Measurements from ENCODE around the gene CDC42. TPM values are rescaled to one million over a fixed set of nuclear protein-coding genes. Genes with fewer than 3 reads are reported as not detected.

Gene CDC42
- total and polyA plus RNA-seq, 9 of the 15 experiments (the other 6 are each of a cell fraction or from before 2014, with no cell fraction given): 186 to 398 (median 325) TPM

DNA sequence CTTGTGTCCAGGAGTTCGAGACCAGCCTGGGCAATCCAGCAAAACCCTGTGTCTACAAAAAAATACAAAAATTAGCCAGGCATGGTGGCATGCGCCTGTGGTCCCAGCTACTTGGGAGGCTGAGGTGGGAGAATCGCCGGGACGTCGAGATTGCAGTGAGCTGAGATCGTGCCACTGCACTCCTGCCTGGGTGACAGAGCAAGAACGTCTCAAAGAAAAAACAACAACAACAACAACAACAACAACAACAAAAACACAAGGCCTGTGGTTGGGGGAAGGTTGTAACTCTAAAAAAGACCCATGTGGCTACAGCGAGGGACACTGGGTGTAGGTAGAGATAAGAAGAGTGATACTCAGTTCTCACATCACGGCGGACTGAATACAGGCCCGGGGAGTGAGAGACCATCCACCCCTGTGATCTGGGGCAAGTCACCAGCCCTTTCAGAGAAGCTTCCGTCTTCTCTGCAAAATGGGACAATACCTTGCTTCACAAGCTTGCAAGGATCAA, 848 bp upstream of the CDC42 start:
- peak overlapping the region; percentile 97; the same call in 1 of the 2 replicates for H3K4me3 ChIP-seq
- no peak for ATAC-seq
- H3K36me3 ChIP-seq (ENCODE audit: control insufficient read depth, insufficient read depth, low read length): peaks cover 24% of the 10 kb centered on the region
- peak overlapping the region; percentile 94 to 98; a peak in 3 of 4 replicates for H3K9ac ChIP-seq (ENCODE audit: insufficient read depth in 1 of 2, low read depth in 2 of 2, low read length in 2 of 2)
- peaks cover 14% of the 10 kb centered on the region for H4K20me1 ChIP-seq (replicated peaks; ENCODE audit: control insufficient read depth, insufficient read depth, low read length)
- H3K27ac ChIP-seq (ENCODE audit: extremely low read depth, low read depth, low read length): peak overlapping the region; percentile 65
- no peak for FAIRE-seq
- intact Hi-C loops (cut with micrococcal nuclease) (loop anchor here (1.0 kb wide), 1 partner anchor 26 kb away; no protein-coding TSS in a partner anchor), in situ Hi-C loops (cut with MboI) (no loop called here)
- H2AFZ ChIP-seq (ENCODE audit: low read depth, low read length): peak overlapping the region; percentile 95
- WGBS (ENCODE audit: insufficient coverage, low coverage, missing lambda C conversion rate): 65% methylated on average over 13 of the region's 13 CpGs
- CTCF ChIA-PET (ENCODE audit: low intra/inter-chr PET ratio): no interaction called here
- POLR2A ChIA-PET: interaction anchor here (0.6 to 5.2 kb wide), 12 partner anchors 9 to 928 kb away, joined by 3 to 47 read pairs (median 4); no protein-coding TSS in a partner anchor
- peaks cover 3% of the 10 kb centered on the region for H3K9me1 ChIP-seq (ENCODE audit: control insufficient read depth, insufficient read depth, low read length)
- H3K9me3 ChIP-seq (replicated peaks; ENCODE audit: control insufficient read depth, insufficient read depth, low read depth, low read length): peaks cover 2% of the 10 kb centered on the region; the same call in 1 of the 2 replicates
- H3K27me3 ChIP-seq (ENCODE audit: control insufficient read depth in 2 of 2, insufficient read depth in 2 of 2, low read length in 2 of 2): no peaks in the 10 kb centered on the region
- BruUV-seq (replicated peaks): TSS peak; percentile 78
- H3K4me1 ChIP-seq (replicated peaks in 1 of 2; ENCODE audit: control insufficient read depth in 2 of 2, insufficient read depth in 2 of 2, low read length in 2 of 2): peaks cover 33 to 35% of the 10 kb centered on the region in 2 experiments
- H3K4me2 ChIP-seq (ENCODE audit: insufficient read depth, low read length): peak overlapping the region; percentile 99
- peaks cover 44% of the 10 kb centered on the region for H3K79me2 ChIP-seq (ENCODE audit: control insufficient read depth, insufficient read depth, low read length)
- DNase-seq (ENCODE audit: extremely low read depth in 1 of 4, low spot score in 3 of 4): peak in 2 of 4 experiments; percentile 42 to 55
- TF ChIP-seq, protein P1, sequence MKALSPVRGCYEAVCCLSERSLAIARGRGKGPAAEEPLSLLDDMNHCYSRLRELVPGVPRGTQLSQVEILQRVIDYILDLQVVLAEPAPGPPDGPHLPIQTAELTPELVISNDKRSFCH (CRISPR knock-in tag; IDR thresholded peaks at IDR 0.05): no peak
- TF ChIP-seq, protein P1 (tag; IDR thresholded peaks at IDR 0.05): no peak
- TF ChIP-seq NFIC (IDR thresholded peaks at IDR 0.05) (no peak), ARHGAP35 (IDR thresholded peaks at IDR 0.05; ENCODE audit: partially characterized antibody) (no peak), ZBTB8A (IDR thresholded peaks at IDR 0.05; ENCODE audit: partially characterized antibody) (no peak), ZNF592 (IDR thresholded peaks at IDR 0.05) (peak; percentile 28; the same call in 1 of the 2 replicates), GTF2B (IDR thresholded peaks at IDR 0.05; ENCODE audit: extremely low read depth, insufficient read length) (no peak), FOXP4 (CRISPR knock-in tag; IDR thresholded peaks at IDR 0.05; ENCODE audit: borderline replicate concordance) (peak; percentile 19; the same call in 1 of the 2 replicates), CHD4 (IDR thresholded peaks at IDR 0.05; ENCODE audit: insufficient read depth, insufficient replicate concordance, low read depth, low read length, poor library complexity, severe bottlenecking) (peak; percentile 56), CBFB (CRISPR knock-in tag; IDR thresholded peaks at IDR 0.05) (peak; percentile 82; the same call in 1 of the 2 replicates), MIER1 (IDR thresholded peaks at IDR 0.05; ENCODE audit: low read depth) (0 out of 2 replicates have a peak, but pooled peaks have one; percentile 61), BCOR (IDR thresholded peaks at IDR 0.05) (no peak), FOXK2 (conservative IDR thresholded peaks at IDR 0.05 in 1 of 2, IDR thresholded peaks at IDR 0.05 in 1 of 2; ENCODE audit: low read depth in 2 of 2) (0 out of 4 replicates have a peak, but pooled peaks of 1 of the 2 experiments have one; percentile 12), KAT7 (CRISPR knock-in tag; IDR thresholded peaks at IDR 0.05; ENCODE audit: borderline replicate concordance) (peak; percentile 67; the same call in 1 of the 2 replicates)
